SK-N-SH treated with all-trans-retinoic acid at 6 μM for 48 hours (cell line): ENCODE measurements around the gene ABCC1.
"Not testable (repeated sequence)": the region's sequence is repeated elsewhere in the genome, so short reads cannot be mapped to it uniquely, and the experiment has no call there.

ENCODE experiments used
- ATAC-seq: fragments of 200-7000 bp; cut with Tn5 transposase; 3 replicates; pipeline ENCODE4 v1.9.1; 2020; ENCODE audit warnings: mild to moderate bottlenecking, moderate library complexity
- ARNTL ChIP-seq: fragments of 450-650 bp; formaldehyde crosslinking; IDR thresholded peaks from 2 replicates; pipeline ENCODE4 v1.5.0; 2020; ENCODE audit warnings: low read depth, mild to moderate bottlenecking, moderate library complexity, borderline replicate concordance
- BACH2 ChIP-seq: fragments of 250-450 bp; sonication (Bioruptor Pico); IDR thresholded peaks from 2 replicates; pipeline ENCODE4 v1.9.0; 2021; ENCODE audit warnings: mild to moderate bottlenecking, borderline replicate concordance
- CSDC2 ChIP-seq: fragments of 250-450 bp; sonication (Bioruptor Pico); IDR thresholded peaks from 2 replicates; pipeline ENCODE4 v1.5.0; 2020; ENCODE audit warnings: mild to moderate bottlenecking, moderate library complexity
- ESRRG ChIP-seq: fragments of 250-450 bp; sonication (Bioruptor Pico); IDR thresholded peaks from 2 replicates; pipeline ENCODE4 v1.6.1; 2021; ENCODE audit warnings: mild to moderate bottlenecking
- GLIS3 ChIP-seq: fragments of 250-450 bp; sonication (Bioruptor Pico); IDR thresholded peaks from 2 replicates; pipeline ENCODE4 v1.5.0; 2020; ENCODE audit warnings: mild to moderate bottlenecking, moderate library complexity
- ISL1 ChIP-seq: fragments of 250-450 bp; sonication (Bioruptor Pico); IDR thresholded peaks from 2 replicates; pipeline ENCODE4 v2.1.2; 2022; ENCODE audit warnings: mild to moderate bottlenecking, moderate library complexity
- PPARA ChIP-seq: fragments of 250-450 bp; sonication (Bioruptor Pico); IDR thresholded peaks from 2 replicates; pipeline ENCODE4 v1.5.0; 2020; ENCODE audit warnings: mild to moderate bottlenecking, borderline replicate concordance
- RARB ChIP-seq: fragments of 250-450 bp; sonication (Bioruptor Pico); IDR thresholded peaks from 2 replicates; pipeline ENCODE4 v1.8.0; 2021; ENCODE audit warnings: mild to moderate bottlenecking, moderate library complexity
- SNAI2 ChIP-seq: fragments of 250-450 bp; sonication (Bioruptor Pico); IDR thresholded peaks from 2 replicates; pipeline ENCODE4 v1.5.0; 2020; ENCODE audit warnings: mild to moderate bottlenecking, moderate library complexity
- TCF4 ChIP-seq: fragments of 250-450 bp; sonication (Bioruptor Pico); IDR thresholded peaks from 2 replicates; pipeline ENCODE4 v1.8.0; 2021; ENCODE audit warnings: mild to moderate bottlenecking, moderate library complexity, borderline replicate concordance
- TOX ChIP-seq: fragments of 250-450 bp; sonication (Bioruptor Pico); IDR thresholded peaks from 2 replicates; pipeline ENCODE4 v1.8.0; 2021; ENCODE audit warnings: mild to moderate bottlenecking, moderate library complexity, borderline replicate concordance
- ZC3H10 ChIP-seq: fragments of 250-450 bp; sonication (Bioruptor Pico); IDR thresholded peaks from 2 replicates; pipeline ENCODE4 v1.5.1; 2021; ENCODE audit warnings: mild to moderate bottlenecking, moderate library complexity
- ZFP3 ChIP-seq: fragments of 250-450 bp; sonication (Bioruptor Pico); IDR thresholded peaks from 2 replicates; pipeline ENCODE4 v1.5.0; 2020; ENCODE audit warnings: mild to moderate bottlenecking, moderate library complexity
- ZFP30 ChIP-seq: fragments of 450-650 bp; formaldehyde crosslinking; IDR thresholded peaks from 2 replicates; pipeline ENCODE4 v1.5.0; 2022; ENCODE audit warnings: mild to moderate bottlenecking, moderate library complexity
- ZNF565 ChIP-seq: fragments of 450-650 bp; formaldehyde crosslinking; conservative IDR thresholded peaks from 2 replicates; pipeline ENCODE4 v1.5.0; 2020; ENCODE audit warnings: low read depth, mild to moderate bottlenecking, moderate library complexity
- ZNF70 ChIP-seq: fragments of 450-650 bp; formaldehyde crosslinking; IDR thresholded peaks from 2 replicates; pipeline ENCODE4 v1.5.0; 2020; ENCODE audit warnings: mild to moderate bottlenecking, moderate library complexity
- ZNF8 ChIP-seq: fragments of 450-650 bp; formaldehyde crosslinking; IDR thresholded peaks from 2 replicates; pipeline ENCODE4 v1.5.0; 2020; ENCODE audit warnings: mild to moderate bottlenecking, moderate library complexity
- TF ChIP-seq, protein P1 (sequence below): fragments of 250-450 bp; sonication (Bioruptor Pico); IDR thresholded peaks from 2 replicates; pipeline ENCODE4 v1.5.1; 2020; ENCODE audit warnings: low read depth, mild to moderate bottlenecking, moderate library complexity
- TF ChIP-seq, protein P2 (sequence below): fragments of 250-450 bp; sonication (Bioruptor Pico); IDR thresholded peaks from 2 replicates; pipeline ENCODE4 v1.8.0; 2021; ENCODE audit warnings: low read depth, mild to moderate bottlenecking, moderate library complexity, borderline replicate concordance
- TF ChIP-seq, protein P3 (sequence below): fragments of 250-450 bp; sonication (Bioruptor Pico); IDR thresholded peaks from 2 replicates; pipeline ENCODE4 v1.5.1; 2021; ENCODE audit warnings: mild to moderate bottlenecking, moderate library complexity
- TF ChIP-seq, protein P4 (sequence below): fragments of 250-450 bp; sonication (Bioruptor Pico); IDR thresholded peaks from 2 replicates; pipeline ENCODE4 v1.8.0; 2020; ENCODE audit warnings: mild to moderate bottlenecking, moderate library complexity, borderline replicate concordance
- TF ChIP-seq, protein P5 (sequence below): fragments of 250-450 bp; sonication (Bioruptor Pico); IDR thresholded peaks from 2 replicates; pipeline ENCODE4 v1.5.0; 2020; ENCODE audit warnings: mild to moderate bottlenecking, moderate library complexity

ABCC1 gene

DNA sequence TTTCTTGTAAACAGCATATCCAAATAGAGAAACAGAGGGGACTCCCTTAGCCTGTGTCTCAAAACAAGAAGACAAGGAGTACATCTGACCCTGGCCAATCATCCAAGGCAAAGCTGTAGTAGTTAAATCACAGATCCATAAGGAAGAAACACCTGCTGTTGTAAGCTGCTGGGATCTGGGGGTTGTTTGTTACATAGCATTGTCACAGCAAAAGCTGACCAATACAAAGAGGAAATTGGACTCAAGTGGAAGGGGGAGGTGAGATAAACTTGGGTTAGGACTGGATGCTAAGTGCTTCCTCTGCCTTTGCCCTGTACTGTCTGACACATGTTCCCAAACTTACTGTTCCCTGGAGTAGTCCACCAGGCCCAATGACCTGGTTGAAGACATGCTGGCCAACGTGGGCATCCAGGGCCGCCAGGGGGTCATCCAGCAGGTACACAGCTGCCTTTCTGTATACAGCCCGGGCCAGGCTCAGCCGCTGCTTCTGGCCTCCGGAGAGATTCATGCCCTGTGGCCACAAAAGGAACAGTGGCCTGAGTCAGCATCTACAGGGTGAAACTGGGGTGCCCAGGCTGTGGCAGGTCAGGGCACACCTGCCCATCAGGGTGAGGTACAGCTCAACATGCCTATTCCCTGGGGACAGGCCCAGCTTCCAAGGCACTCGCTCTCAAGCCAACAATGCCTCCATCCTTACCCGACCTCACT lies 229.2 kb downstream of the ABCC1 start:
- no peak for ATAC-seq
- TF ChIP-seq TOX (CRISPR knock-in tag): no peak

DNA sequence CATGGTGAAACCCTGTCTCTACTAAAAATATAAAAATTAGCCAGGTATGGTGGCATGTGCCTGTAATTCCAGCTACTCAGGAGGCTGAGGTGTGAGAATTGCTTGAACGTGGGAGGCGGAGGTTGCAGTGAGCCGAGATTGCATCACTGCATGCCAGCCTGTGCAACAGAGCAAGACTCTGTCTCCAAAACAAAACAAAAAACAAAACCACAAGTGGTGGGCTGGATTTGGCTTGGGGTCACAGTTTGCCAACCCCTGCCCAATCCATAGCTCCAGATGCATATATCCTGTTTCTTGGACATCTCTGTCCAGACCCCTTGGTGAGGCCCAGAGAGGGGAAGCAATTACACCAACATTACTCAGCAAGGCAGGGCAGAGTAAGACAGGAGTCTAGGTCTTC lies 232.3 kb downstream of the ABCC1 start:
- ATAC-seq: not testable (repeated sequence)

DNA sequence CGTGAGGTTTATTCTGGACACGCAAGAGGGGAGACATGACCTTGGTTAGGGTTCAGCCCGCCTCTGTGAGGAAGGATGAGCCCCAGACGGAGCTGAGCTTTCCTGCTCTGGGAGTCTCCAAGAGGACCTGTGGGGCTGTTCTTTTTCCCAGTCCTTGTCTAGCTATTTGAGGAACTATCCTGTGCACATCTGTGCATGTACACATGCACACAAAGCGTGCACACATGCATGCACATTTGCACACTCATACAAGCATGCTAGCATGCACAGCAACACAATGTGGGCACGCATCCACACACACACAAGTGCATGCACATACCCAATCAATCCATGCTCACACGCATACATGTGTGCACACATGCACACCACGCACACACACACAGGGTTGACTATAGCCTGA lies 233.5 kb downstream of the ABCC1 start:
- no peak for TF ChIP-seq TCF4 (CRISPR knock-in tag)
- TF ChIP-seq, protein P1, sequence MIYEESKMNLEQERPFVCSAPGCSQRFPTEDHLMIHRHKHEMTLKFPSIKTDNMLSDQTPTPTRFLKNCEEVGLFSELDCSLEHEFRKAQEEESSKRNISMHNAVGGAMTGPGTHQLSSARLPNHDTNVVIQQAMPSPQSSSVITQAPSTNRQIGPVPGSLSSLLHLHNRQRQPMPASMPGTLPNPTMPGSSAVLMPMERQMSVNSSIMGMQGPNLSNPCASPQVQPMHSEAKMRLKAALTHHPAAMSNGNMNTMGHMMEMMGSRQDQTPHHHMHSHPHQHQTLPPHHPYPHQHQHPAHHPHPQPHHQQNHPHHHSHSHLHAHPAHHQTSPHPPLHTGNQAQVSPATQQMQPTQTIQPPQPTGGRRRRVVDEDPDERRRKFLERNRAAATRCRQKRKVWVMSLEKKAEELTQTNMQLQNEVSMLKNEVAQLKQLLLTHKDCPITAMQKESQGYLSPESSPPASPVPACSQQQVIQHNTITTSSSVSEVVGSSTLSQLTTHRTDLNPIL (CRISPR knock-in tag): no peak
- ATAC-seq: no peak

DNA sequence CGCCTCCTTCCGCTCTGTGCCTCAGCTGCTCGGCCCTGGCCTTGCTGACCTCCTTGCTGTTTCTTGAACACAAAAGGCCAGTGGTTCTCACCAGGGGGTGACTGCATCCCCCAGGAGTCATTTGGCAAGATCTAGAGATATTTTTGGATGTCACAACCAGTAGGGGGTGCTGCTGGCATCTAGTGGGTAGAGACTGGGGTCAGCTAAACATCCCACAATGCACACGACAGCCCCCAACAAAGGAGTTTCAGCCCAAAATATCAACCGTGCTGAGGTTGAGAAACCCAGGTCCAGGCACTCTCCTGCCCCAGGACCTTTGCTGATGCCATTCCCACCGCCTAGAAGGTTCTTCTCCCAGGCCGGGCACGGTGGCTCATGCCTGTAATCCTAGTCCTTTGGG lies 234.1 kb downstream of the ABCC1 start:
- TF ChIP-seq ZNF70 (CRISPR knock-in tag) (no peak), ARNTL (CRISPR knock-in tag) (no peak), BACH2 (CRISPR knock-in tag) (no peak), ZFP30 (CRISPR knock-in tag) (no peak), RARB (CRISPR knock-in tag) (no peak), PPARA (CRISPR knock-in tag) (no peak), ZFP3 (CRISPR knock-in tag) (no peak)
- TF ChIP-seq, protein P2, sequence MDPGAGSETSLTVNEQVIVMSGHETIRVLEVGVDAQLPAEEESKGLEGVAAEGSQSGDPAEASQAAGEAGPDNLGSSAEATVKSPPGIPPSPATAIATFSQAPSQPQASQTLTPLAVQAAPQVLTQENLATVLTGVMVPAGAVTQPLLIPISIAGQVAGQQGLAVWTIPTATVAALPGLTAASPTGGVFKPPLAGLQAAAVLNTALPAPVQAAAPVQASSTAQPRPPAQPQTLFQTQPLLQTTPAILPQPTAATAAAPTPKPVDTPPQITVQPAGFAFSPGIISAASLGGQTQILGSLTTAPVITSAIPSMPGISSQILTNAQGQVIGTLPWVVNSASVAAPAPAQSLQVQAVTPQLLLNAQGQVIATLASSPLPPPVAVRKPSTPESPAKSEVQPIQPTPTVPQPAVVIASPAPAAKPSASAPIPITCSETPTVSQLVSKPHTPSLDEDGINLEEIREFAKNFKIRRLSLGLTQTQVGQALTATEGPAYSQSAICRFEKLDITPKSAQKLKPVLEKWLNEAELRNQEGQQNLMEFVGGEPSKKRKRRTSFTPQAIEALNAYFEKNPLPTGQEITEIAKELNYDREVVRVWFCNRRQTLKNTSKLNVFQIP: no peak
- TF ChIP-seq, protein P3, sequence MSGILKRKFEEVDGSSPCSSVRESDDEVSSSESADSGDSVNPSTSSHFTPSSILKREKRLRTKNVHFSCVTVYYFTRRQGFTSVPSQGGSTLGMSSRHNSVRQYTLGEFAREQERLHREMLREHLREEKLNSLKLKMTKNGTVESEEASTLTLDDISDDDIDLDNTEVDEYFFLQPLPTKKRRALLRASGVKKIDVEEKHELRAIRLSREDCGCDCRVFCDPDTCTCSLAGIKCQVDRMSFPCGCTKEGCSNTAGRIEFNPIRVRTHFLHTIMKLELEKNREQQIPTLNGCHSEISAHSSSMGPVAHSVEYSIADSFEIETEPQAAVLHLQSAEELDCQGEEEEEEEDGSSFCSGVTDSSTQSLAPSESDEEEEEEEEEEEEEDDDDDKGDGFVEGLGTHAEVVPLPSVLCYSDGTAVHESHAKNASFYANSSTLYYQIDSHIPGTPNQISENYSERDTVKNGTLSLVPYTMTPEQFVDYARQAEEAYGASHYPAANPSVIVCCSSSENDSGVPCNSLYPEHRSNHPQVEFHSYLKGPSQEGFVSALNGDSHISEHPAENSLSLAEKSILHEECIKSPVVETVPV (CRISPR knock-in tag): no peak
- TF ChIP-seq, protein P4, sequence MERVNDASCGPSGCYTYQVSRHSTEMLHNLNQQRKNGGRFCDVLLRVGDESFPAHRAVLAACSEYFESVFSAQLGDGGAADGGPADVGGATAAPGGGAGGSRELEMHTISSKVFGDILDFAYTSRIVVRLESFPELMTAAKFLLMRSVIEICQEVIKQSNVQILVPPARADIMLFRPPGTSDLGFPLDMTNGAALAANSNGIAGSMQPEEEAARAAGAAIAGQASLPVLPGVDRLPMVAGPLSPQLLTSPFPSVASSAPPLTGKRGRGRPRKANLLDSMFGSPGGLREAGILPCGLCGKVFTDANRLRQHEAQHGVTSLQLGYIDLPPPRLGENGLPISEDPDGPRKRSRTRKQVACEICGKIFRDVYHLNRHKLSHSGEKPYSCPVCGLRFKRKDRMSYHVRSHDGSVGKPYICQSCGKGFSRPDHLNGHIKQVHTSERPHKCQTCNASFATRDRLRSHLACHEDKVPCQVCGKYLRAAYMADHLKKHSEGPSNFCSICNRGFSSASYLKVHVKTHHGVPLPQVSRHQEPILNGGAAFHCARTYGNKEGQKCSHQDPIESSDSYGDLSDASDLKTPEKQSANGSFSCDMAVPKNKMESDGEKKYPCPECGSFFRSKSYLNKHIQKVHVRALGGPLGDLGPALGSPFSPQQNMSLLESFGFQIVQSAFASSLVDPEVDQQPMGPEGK (CRISPR knock-in tag): no peak
- ATAC-seq: no peak

DNA sequence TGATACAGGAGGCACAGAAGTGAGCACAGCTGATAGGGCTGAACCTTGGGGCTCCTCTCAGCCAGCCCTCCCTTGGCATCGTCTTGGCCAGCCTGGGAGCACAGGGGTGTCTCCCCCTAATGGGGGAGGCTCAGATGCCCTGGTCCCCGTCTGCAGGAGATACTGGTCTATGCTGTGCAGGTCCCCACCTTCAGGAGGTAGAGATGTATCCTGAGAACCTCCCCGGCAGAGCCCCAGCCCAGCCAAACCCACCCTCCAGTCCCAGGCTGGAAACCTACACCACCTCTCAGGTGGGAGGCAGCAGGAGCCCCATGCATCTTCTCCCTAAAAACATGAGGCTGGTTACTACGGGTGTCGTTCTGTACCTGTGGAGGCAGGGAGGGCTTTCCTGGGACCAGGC lies 235.2 kb downstream of the ABCC1 start:
- ATAC-seq: no peak
- TF ChIP-seq, protein P3 (CRISPR knock-in tag): no peak
- TF ChIP-seq ZNF565 (CRISPR knock-in tag) (no peak), SNAI2 (CRISPR knock-in tag) (no peak), ZFP30 (CRISPR knock-in tag) (no peak), ZFP3 (CRISPR knock-in tag) (no peak), TOX (CRISPR knock-in tag) (no peak), RARB (CRISPR knock-in tag) (no peak), ZNF70 (CRISPR knock-in tag) (no peak), ESRRG (CRISPR knock-in tag) (no peak), ISL1 (CRISPR knock-in tag) (no peak), CSDC2 (no peak), ZC3H10 (CRISPR knock-in tag) (no peak), PPARA (CRISPR knock-in tag) (no peak), TCF4 (CRISPR knock-in tag) (no peak), BACH2 (CRISPR knock-in tag) (no peak), GLIS3 (no peak), ZNF8 (CRISPR knock-in tag) (no peak)
- TF ChIP-seq, protein P5, sequence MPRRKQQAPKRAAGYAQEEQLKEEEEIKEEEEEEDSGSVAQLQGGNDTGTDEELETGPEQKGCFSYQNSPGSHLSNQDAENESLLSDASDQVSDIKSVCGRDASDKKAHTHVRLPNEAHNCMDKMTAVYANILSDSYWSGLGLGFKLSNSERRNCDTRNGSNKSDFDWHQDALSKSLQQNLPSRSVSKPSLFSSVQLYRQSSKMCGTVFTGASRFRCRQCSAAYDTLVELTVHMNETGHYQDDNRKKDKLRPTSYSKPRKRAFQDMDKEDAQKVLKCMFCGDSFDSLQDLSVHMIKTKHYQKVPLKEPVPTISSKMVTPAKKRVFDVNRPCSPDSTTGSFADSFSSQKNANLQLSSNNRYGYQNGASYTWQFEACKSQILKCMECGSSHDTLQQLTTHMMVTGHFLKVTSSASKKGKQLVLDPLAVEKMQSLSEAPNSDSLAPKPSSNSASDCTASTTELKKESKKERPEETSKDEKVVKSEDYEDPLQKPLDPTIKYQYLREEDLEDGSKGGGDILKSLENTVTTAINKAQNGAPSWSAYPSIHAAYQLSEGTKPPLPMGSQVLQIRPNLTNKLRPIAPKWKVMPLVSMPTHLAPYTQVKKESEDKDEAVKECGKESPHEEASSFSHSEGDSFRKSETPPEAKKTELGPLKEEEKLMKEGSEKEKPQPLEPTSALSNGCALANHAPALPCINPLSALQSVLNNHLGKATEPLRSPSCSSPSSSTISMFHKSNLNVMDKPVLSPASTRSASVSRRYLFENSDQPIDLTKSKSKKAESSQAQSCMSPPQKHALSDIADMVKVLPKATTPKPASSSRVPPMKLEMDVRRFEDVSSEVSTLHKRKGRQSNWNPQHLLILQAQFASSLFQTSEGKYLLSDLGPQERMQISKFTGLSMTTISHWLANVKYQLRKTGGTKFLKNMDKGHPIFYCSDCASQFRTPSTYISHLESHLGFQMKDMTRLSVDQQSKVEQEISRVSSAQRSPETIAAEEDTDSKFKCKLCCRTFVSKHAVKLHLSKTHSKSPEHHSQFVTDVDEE: no peak
- TF ChIP-seq, protein P1 (CRISPR knock-in tag): no peak
- TF ChIP-seq, all 23 proteins: peak for 0
